Activated CD4-positive, CD25-positive, alpha-beta regulatory T cell treated with anti-CD3 and anti-CD28 coated beads, Interleukin-2, amount 50 U/mL, for 16 hours (primary cell): Measurements from ENCODE around the gene HCRTR2.

Experiments used
- DNase-seq: peaks from one replicate; pipeline ENCODE4 v3.0.0-alpha.2; 2020; ENCODE audit warnings: low read depth, low spot score

The HCRTR2 gene

DNA sequence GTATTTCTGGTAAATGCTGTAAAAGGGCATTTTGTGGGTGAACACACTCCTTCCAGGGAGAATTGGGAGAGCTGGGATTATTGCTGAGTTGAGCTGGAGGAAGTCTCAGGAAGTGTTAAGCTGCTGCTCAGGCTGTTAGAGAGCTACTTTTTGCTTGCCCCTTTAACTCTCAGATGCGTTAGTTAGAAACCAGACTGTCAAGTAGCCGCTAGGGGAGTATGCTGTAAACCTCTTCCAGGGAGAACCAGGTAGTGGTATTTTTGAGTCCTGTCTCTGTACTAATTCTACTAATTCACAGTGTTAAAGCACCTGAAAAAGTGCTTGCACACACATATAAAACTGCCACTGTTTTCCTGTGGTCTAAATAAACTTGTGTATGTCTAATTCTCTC, 146.4 kb downstream of the HCRTR2 start:
- DNase-seq, result no peak

GRCh38 chr6:55327169-55327568, 152.9 kb downstream of the HCRTR2 start, which contains the start of gene GFRAL:
Gene GFRAL, plus strand, starts transcription at chr6:55327469. Its CDS starts 86 bp downstream, at chr6:55327555.
- no peak for DNase-seq
